Ramos (cell line): Measurements from ENCODE around the gene GRID2.

Experiments
- in situ Hi-C: fragments of 300-500 bp; cut with MboI; formaldehyde crosslinking; loops from one replicate; pipeline ENCODE4 v1.14.3; 2022; ENCODE audit warnings: low sequenced_read_pairs; ENCODE audit not compliant: unreplicated experiment

The GRID2 gene

DNA sequence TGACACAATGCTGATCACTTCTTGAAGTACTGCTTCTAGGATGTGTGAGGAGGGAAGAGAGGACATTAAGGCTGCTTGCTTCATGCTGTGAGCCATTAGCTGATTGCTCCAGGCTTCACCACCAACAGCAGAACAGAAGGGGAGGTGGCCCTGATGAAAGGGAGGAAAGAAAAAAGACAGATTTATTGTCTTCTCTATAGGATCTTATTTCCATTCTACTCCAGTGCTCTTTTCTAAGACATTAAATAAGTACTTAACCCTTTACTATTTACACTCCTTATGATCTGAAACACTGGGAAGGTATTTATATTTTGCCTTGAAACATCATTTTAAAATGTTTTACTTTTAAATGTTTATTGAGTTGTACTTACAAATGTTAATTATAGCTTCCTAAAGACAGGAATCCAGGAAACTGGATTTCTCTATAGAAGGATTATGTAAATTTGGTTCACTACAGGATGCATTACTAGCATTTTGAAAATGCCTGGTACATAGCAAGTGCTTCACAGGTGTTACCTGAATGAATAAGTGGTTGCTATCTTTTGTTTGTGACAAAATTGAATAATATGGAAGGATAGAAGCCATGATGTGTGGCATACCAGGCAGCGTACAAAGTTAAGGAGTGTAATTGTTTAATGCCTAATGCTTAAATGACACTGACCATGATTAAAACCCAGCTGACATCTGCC is 843.9 kb downstream of the GRID2 start:
- in situ Hi-C loops = no loop called here

- in situ Hi-C loops = no loop called here
Measured at GRCh38 chr4:93152491-93152890, 848.7 kb downstream of the GRID2 start.

GRCh38 chr4:93157986-93158385 is 854.2 kb downstream of the GRID2 start:
- in situ Hi-C loops = no loop called here

DNA sequence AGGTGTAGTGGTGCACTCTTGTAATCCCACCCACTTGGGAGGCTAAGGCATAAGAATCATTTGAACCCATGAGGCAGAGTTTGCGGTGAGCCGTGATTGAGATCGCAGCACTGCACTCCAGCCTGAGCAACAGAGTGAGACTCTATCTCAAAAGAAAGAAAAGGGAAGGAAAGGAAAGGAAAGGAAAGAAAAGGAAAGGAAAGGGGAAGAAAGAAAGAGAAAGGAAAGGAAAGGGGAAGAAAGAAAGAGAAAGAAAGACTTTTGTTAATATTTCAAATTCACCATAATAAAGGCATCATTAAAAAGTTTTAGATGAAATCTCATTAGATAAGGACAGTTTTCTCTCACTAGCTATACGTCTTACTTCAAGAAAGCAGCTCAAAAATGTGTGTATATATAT is 864.3 kb downstream of the GRID2 start:
- in situ Hi-C loops = no loop called here

- in situ Hi-C loops = no loop called here
Measured at GRCh38 chr4:93169966-93170365, 866.2 kb downstream of the GRID2 start.

- in situ Hi-C loops = no loop called here
Measured at GRCh38 chr4:93174598-93174997, 870.8 kb downstream of the GRID2 start.

DNA sequence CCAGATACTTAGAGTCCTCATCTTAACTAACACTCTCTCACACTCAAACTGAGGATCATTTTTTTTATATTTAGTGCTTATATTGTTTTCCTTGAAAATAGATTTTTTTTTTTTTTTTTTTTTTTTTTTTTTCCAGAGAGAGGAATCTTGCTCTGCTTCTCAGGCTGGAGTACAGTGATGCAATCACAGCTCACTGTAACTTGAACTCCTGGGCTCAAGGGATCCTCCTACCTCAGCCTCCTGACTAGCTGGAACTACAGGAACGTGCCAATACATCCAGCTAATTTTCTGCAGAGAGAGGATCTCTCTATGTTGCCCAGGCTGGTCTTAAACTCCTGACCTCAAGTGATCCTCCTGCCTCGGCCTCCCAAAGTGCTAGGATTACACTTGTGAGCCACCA is 874.5 kb downstream of the GRID2 start:
- in situ Hi-C loops = no loop called here

GRCh38 chr4:93179044-93179443 is 875.3 kb downstream of the GRID2 start:
- in situ Hi-C loops = no loop called here

GRCh38 chr4:93182722-93183121 is 879.0 kb downstream of the GRID2 start:
- in situ Hi-C loops = no loop called here

DNA sequence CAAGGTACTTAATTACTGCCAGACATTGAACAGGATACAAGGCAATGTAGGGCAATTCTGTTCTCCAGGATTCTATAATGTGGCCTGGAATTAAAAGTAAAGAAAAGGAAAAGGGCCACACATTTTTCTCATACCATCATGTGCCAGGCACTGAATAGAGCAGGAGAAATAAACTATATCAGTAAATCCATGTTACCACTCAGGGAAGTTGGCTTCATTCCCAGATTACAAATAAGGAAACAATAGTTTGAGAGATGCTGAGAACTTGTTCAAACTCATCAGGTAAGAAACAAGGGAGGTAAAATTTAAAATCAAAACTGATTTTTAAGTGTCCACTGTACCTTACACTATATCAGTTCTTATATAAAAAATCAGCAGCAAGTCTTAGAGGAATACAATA is 879.8 kb downstream of the GRID2 start:
- in situ Hi-C loops = no loop called here

GRCh38 chr4:93184053-93184452 is 880.3 kb downstream of the GRID2 start:
- in situ Hi-C loops = no loop called here

DNA sequence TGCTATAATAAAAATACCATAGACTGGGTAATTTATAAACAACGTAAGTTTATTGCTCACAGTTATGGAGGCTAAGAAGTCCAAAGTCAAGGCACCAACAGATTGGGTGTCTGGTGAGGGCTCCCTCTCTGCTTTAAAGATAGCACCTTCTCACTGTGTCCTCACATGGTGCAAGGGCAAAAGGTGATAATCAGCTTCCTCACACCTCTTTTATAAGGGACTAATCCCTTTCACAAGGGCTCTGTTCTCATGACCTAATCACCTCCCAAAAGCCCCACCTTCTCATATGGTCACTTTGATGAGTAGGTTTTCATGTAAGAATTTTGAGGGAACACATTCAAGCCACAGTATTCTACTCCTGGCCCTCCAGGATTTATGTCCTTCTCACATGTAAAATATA is 883.1 kb downstream of the GRID2 start:
- in situ Hi-C loops = no loop called here

DNA sequence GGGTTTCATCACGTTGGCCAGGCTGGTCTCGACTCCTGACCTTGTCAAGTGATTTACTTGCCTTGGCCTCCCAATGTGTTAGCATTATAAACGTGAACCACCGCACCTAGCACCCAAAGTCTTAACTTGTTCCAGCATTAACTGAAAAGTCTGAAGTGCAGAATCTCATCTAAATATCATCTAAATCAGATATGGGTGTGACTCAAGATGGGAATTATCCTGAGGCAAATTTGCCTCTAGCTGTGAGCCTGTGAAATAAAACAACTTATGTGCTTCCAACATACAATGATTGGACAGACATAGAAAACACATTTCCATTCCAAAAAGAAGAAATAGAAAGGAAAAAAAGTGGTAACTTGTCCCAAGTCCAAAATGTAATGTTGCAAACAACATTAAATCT is 883.7 kb downstream of the GRID2 start:
- in situ Hi-C loops = no loop called here

- in situ Hi-C loops = no loop called here
Measured at GRCh38 chr4:93187892-93188291, 884.1 kb downstream of the GRID2 start.

DNA sequence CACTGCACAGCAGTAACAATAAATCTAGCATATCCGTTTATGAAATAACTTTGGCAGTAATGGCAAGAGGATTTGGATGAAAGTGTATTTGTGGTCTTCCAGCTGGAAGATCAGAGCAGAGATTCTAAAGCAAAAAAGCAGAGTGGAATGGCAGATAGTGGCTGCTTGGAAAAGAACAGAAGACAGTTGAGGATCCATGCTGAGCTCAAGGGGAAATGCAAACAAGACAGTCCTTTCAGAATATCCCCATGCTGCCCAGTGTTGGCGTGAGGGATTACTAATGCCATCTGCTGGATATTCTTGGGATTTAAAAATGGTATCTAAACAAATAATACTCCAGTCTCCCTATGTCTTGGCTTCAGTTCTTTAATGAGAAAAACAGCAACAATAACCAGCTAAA is 895.7 kb downstream of the GRID2 start:
- in situ Hi-C loops = no loop called here

- in situ Hi-C loops = no loop called here
Measured at GRCh38 chr4:93201471-93202096, 897.8 kb downstream of the GRID2 start.

DNA sequence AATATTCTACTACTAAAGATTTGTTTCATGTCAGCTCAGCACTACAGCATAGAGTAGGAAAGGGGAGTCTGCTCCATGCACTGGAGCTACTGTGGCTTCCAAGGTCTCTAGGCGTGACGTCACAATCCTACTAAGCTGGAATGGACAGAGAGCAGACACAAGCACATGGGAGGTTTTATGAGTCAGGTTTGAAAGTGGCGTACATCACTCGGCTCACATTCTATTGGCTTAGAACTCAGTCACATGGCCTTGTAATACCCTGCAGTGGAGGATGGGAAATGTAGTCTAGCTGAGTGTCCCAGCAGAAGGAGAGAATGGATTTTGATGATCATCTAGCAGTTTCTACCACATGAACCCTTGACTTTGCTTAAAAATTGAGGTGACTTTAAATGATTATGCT is 899.9 kb downstream of the GRID2 start:
- in situ Hi-C loops = no loop called here

DNA sequence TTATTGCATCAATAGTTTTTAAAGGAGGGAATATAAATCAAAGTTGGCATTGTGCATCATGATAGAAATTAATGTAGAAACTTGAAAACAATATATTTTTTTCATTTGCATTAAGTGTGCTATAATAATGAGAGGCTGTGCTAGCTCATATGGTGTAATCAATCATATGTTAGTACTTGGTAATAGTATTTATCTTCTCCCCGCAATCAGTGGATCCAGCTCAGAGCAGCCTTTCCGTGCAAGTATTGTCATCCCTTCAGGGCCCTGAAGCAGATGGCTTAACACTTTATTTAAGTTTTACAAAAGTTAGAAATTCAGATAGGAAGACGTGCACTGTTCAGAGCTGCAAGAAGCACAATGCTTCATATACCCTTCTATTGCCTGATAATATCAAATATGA is 908.5 kb downstream of the GRID2 start:
- in situ Hi-C loops = no loop called here

DNA sequence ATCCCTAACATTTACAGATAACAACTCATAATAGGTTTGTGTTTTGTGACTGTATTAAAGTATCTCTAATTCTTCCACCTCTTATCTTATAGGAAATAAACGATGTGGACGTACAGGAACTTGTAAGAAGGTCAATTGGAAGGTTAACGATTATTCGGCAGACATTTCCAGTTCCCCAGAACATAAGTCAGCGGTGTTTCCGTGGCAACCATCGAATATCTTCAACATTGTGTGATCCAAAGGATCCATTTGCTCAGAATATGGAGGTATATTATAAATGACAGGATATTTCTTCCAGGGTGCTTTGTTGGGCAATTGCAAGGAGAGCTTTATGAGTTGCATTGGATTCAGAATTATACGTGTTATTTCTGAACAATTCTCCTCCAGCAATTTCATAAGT is 912.9 kb downstream of the GRID2 start:
- in situ Hi-C loops = no loop called here

DNA sequence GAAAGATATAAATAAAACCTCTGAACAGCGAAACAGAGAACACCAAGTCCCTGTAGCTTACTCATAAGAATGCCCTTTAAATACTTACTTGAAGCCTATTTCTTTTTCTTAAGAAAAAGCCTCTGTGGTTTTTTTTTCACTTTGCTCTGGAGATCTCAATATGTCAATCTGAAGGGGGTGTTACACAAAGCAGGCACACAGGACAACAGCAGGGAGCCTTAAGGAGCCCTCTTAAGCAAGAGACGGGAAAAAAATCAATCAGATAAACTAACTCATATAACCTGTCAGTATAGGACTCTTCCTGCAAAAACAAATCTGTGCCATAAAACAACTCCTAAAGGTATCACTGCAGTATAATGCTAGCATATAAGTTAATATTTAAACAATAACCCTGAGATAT is 913.7 kb downstream of the GRID2 start:
- in situ Hi-C loops = no loop called here

GRCh38 chr4:93221771-93222170 is 918.0 kb downstream of the GRID2 start:
- in situ Hi-C loops = no loop called here

- in situ Hi-C loops = no loop called here
Measured at GRCh38 chr4:93228021-93228420, 924.3 kb downstream of the GRID2 start.
